Osteoblast (primary cell): ENCODE measurements around the gene HACD1. TPM values are rescaled to one million over a fixed set of nuclear protein-coding genes. Genes with fewer than 3 reads are reported as not detected.

Source experiments
- DNase-seq: peaks from one replicate; pipeline ENCODE4 v3.0.0; 2011; ENCODE audit warnings: low spot score, mixed read lengths; ENCODE audit not compliant: insufficient read length; ENCODE audit errors: missing footprints
- H2AFZ ChIP-seq: 2 replicates; pipeline ENCODE4 v1.6.0; 2011; ENCODE audit warnings: mild to moderate bottlenecking, low read length
- H3K27ac ChIP-seq: 2 replicates; pipeline ENCODE4 v1.5.1; 2011; ENCODE audit warnings: mild to moderate bottlenecking, low read depth, low read length, moderate library complexity
- H3K27me3 ChIP-seq: 2 replicates; pipeline ENCODE4 v1.6.0; 2012; ENCODE audit warnings: mild to moderate bottlenecking, control low read depth, inconsistent platforms, low read length, moderate library complexity; ENCODE audit not compliant: insufficient read depth
- H3K36me3 ChIP-seq: 2 replicates; pipeline ENCODE4 v1.5.1; 2011; ENCODE audit warnings: mild to moderate bottlenecking, low read length, control low read depth, moderate library complexity; ENCODE audit not compliant: insufficient read depth
- H3K4me1 ChIP-seq: 2 replicates; pipeline ENCODE4 v1.5.1; 2011; ENCODE audit warnings: mild to moderate bottlenecking, low read length, control low read depth, moderate library complexity; ENCODE audit not compliant: insufficient read depth
- H3K4me2 ChIP-seq: 2 replicates; pipeline ENCODE4 v1.6.0; 2011; ENCODE audit warnings: mild to moderate bottlenecking, low read length; ENCODE audit not compliant: insufficient read depth
- H3K4me3 ChIP-seq: fragments of 200-600 bp; sonication (generic); 3 replicates; pipeline ENCODE4 v1.5.1; 2012; ENCODE audit warnings: mild to moderate bottlenecking, low read length, inconsistent platforms; ENCODE audit not compliant: insufficient read depth
- H3K79me2 ChIP-seq: 2 replicates; pipeline ENCODE4 v1.6.0; 2012; ENCODE audit warnings: mild to moderate bottlenecking, low read length, control low read depth, inconsistent platforms; ENCODE audit not compliant: insufficient read depth
- H3K9me3 ChIP-seq: 2 replicates; pipeline ENCODE4 v1.5.1; 2011; ENCODE audit warnings: low read depth, low read length, control low read depth
- H4K20me1 ChIP-seq: 2 replicates; pipeline ENCODE4 v1.6.0; 2012; ENCODE audit warnings: mild to moderate bottlenecking, low read length, control low read depth; ENCODE audit not compliant: insufficient read depth
- CTCF ChIP-seq: IDR thresholded peaks from 2 replicates; pipeline ENCODE4 v1.5.1; 2011; ENCODE audit warnings: mild to moderate bottlenecking, low read depth, low read length, moderate library complexity; ENCODE audit errors: extremely low read depth
- total RNA-seq: library from RNA; depleted of rRNA; stranded (reverse); fragments of >200 nt; gene quantifications from 2 replicates; pipeline ENCODE4 v1.2.3, GENCODE V29; 2012

HACD1 gene
- total RNA-seq, 1 donor: 30.0 TPM

GRCh38 chr10:17586821-17587234 is 30.3 kb downstream of the HACD1 start:
- Histone ChIP-seq H3K4me2 (peak overlapping the region; percentile 4), H3K79me2 (no peaks in the 10 kb centered on the region), H3K9me3 (no peaks in the 10 kb centered on the region), H3K4me1 (peaks cover 5% of the 10 kb centered on the region), H3K36me3 (no peaks in the 10 kb centered on the region), H3K27ac (no peak overlapping the region), H3K27me3 (no peaks in the 10 kb centered on the region), H2AFZ (peak overlapping the region; percentile 44), H4K20me1 (no peaks in the 10 kb centered on the region), H3K4me3 (no peak overlapping the region)
- TF ChIP-seq CTCF: no peak
- no peak for DNase-seq

- no peak overlapping the region for H3K4me3 ChIP-seq
- no peak for TF ChIP-seq CTCF
- no peaks in the 10 kb centered on the region for H3K36me3 ChIP-seq
- no peak overlapping the region for H3K27ac ChIP-seq
- no peak overlapping the region for H3K4me2 ChIP-seq
- H3K79me2 ChIP-seq: no peaks in the 10 kb centered on the region
- no peaks in the 10 kb centered on the region for H4K20me1 ChIP-seq
- DNase-seq: no peak
- H3K4me1 ChIP-seq: peaks cover 5% of the 10 kb centered on the region
- no peak overlapping the region for H2AFZ ChIP-seq
- no peaks in the 10 kb centered on the region for H3K27me3 ChIP-seq
- no peaks in the 10 kb centered on the region for H3K9me3 ChIP-seq
Measured at GRCh38 chr10:17585016-17585415, 32.2 kb downstream of the HACD1 start.

GRCh38 chr10:17580885-17581284 is 36.3 kb downstream of the HACD1 start:
- Histone ChIP-seq H4K20me1 (no peaks in the 10 kb centered on the region), H3K36me3 (no peaks in the 10 kb centered on the region), H3K9me3 (no peaks in the 10 kb centered on the region), H3K27me3 (no peaks in the 10 kb centered on the region), H2AFZ (no peak overlapping the region), H3K4me3 (no peak overlapping the region), H3K79me2 (no peaks in the 10 kb centered on the region), H3K4me1 (no peaks in the 10 kb centered on the region), H3K27ac (no peak overlapping the region), H3K4me2 (no peak overlapping the region)
- TF ChIP-seq CTCF: no peak
- no peak for DNase-seq

- Histone ChIP-seq H3K4me2 (no peak overlapping the region), H3K36me3 (no peaks in the 10 kb centered on the region), H3K9me3 (no peaks in the 10 kb centered on the region), H3K27me3 (no peaks in the 10 kb centered on the region), H4K20me1 (no peaks in the 10 kb centered on the region), H3K4me3 (no peak overlapping the region), H3K79me2 (no peaks in the 10 kb centered on the region), H3K27ac (no peak overlapping the region), H3K4me1 (no peaks in the 10 kb centered on the region), H2AFZ (no peak overlapping the region)
- no peak for TF ChIP-seq CTCF
- no peak for DNase-seq
Measured at GRCh38 chr10:17578603-17579002, 38.6 kb downstream of the HACD1 start.
